Nephron progenitor cell (in vitro differentiated cells): ENCODE measurements around the gene MRPS7.
"Not testable (repeated sequence)": the region's sequence is repeated elsewhere in the genome, so short reads cannot be mapped to it uniquely, and the experiment has no call there.

Experiments used
- DNase-seq: peaks from one replicate; pipeline ENCODE4 v3.0.0; 2021
- H3K27ac Mint-ChIP-seq: 2 replicates; pipeline ENCODE4 v1.8.0; 2021; ENCODE audit warnings: mild to moderate bottlenecking, moderate library complexity, mixed read lengths
- H3K27me3 Mint-ChIP-seq: 2 replicates; pipeline ENCODE4 v1.8.0; 2021; ENCODE audit warnings: mild to moderate bottlenecking, low read depth, mixed read lengths; ENCODE audit not compliant: poor library complexity
- H3K36me3 Mint-ChIP-seq: 2 replicates; pipeline ENCODE4 v1.8.0; 2021; ENCODE audit warnings: low read depth, mixed read lengths
- H3K4me1 Mint-ChIP-seq: 2 replicates; pipeline ENCODE4 v1.8.0; 2021; ENCODE audit warnings: mixed read lengths
- H3K4me3 Mint-ChIP-seq: 2 replicates; pipeline ENCODE4 v1.8.0; 2021; ENCODE audit warnings: mild to moderate bottlenecking, moderate library complexity, mixed read lengths
- H3K9me3 Mint-ChIP-seq: 2 replicates; pipeline ENCODE4 v1.8.0; 2021; ENCODE audit warnings: mild to moderate bottlenecking, moderate library complexity, mixed read lengths
- CTCF ChIP-seq: fragments of 200-600 bp; sonication (generic); IDR thresholded peaks from 2 replicates; pipeline ENCODE4 v1.5.0; 2021; ENCODE audit warnings: antibody characterized with exemption

Gene MRPS7

GRCh38 chr17:75271233-75271954, 9.7 kb downstream of the MRPS7 start:
- Mint-ChIP-seq H3K9me3 (no peaks in the 10 kb centered on the region), H3K27me3 (peaks cover 5% of the 10 kb centered on the region), H3K27ac (no peak overlapping the region), H3K36me3 (peaks cover 16% of the 10 kb centered on the region), H3K4me3 (peak overlapping the region; percentile 81), H3K4me1 (peaks cover 24% of the 10 kb centered on the region)
- DNase-seq = peak; percentile 87
- peak; percentile 40 for TF ChIP-seq CTCF

GRCh38 chr17:75271955-75272847, 10.5 kb downstream of the MRPS7 start:
- peaks cover 24% of the 10 kb centered on the region for H3K4me1 Mint-ChIP-seq
- peak overlapping the region; percentile 81 for H3K4me3 Mint-ChIP-seq
- no peak for TF ChIP-seq CTCF
- H3K36me3 Mint-ChIP-seq = peaks cover 12% of the 10 kb centered on the region
- no peak for DNase-seq
- H3K9me3 Mint-ChIP-seq = no peaks in the 10 kb centered on the region
- H3K27me3 Mint-ChIP-seq = peaks cover 5% of the 10 kb centered on the region
- no peak overlapping the region for H3K27ac Mint-ChIP-seq

- Mint-ChIP-seq H3K27ac (no peak overlapping the region), H3K9me3 (no peaks in the 10 kb centered on the region), H3K27me3 (peaks cover 5% of the 10 kb centered on the region), H3K4me3 (peak overlapping the region; percentile 64), H3K36me3 (peaks cover 11% of the 10 kb centered on the region), H3K4me1 (peaks cover 19% of the 10 kb centered on the region)
- no peak for DNase-seq
- TF ChIP-seq CTCF = no peak
Observed at GRCh38 chr17:75272848-75273184, 11.1 kb downstream of the MRPS7 start.

- Mint-ChIP-seq H3K36me3 (peaks cover 11% of the 10 kb centered on the region), H3K4me3 (peak overlapping the region; percentile 31)
- TF ChIP-seq CTCF = no peak
Observed at GRCh38 chr17:75273977-75274708, 12.5 kb downstream of the MRPS7 start.

GRCh38 chr17:75277664-75278071, 16.0 kb downstream of the MRPS7 start:
- H3K27ac Mint-ChIP-seq = no peak overlapping the region
- no peak overlapping the region for H3K4me3 Mint-ChIP-seq
- no peaks in the 10 kb centered on the region for H3K9me3 Mint-ChIP-seq
- TF ChIP-seq CTCF = no peak
- peaks cover 5% of the 10 kb centered on the region for H3K27me3 Mint-ChIP-seq
- H3K4me1 Mint-ChIP-seq = no peaks in the 10 kb centered on the region
- no peak for DNase-seq
- peaks cover 16% of the 10 kb centered on the region for H3K36me3 Mint-ChIP-seq

More at GRCh38 chr17:75273977-75274708, 12.5 kb downstream of the MRPS7 start:
- no peak for DNase-seq
- Mint-ChIP-seq H3K4me1 (peaks cover 13% of the 10 kb centered on the region), H3K27ac (no peak overlapping the region), H3K9me3 (no peaks in the 10 kb centered on the region), H3K27me3 (peaks cover 5% of the 10 kb centered on the region)

- not testable (repeated sequence) for H3K27me3 Mint-ChIP-seq, H3K27ac Mint-ChIP-seq
- H3K36me3 Mint-ChIP-seq = peaks cover 14% of the 10 kb centered on the region
Observed at GRCh38 chr17:75280189-75280588, 18.5 kb downstream of the MRPS7 start.

More at GRCh38 chr17:75280189-75280588, 18.5 kb downstream of the MRPS7 start:
- not testable (repeated sequence) for DNase-seq, H3K9me3 Mint-ChIP-seq, H3K4me3 Mint-ChIP-seq, H3K4me1 Mint-ChIP-seq
